Frontal cortex (tissue), 4 donors: ENCODE data around the gene CEACAM19. TPM values are rescaled to one million over a fixed set of nuclear protein-coding genes. Genes with fewer than 3 reads are reported as not detected.
"Not testable (repeated sequence)": the region's sequence is repeated elsewhere in the genome, so short reads cannot be mapped to it uniquely, and the experiment has no call there.

ENCODE experiments used
- DNase-seq, 2 donors: peaks; one replicate each; pipeline ENCODE4 v3.0.0; 2012; ENCODE audit warnings: low spot score in 2 of 2
- FAIRE-seq: peaks from 2 replicates; lab custom pipeline; 2012; peaks lifted over from hg19 to GRCh38; lab: Jason Lieb, UNC
- total RNA-seq: library from RNA; depleted of rRNA; stranded (reverse); fragments of >200 nt; gene quantifications from one replicate; pipeline ENCODE4 v1.2.3, GENCODE V29; 2014
- donor health status: control.
- donor health status: control.
- donor health status: control.

Gene CEACAM19
- total RNA-seq, 1 donor from 2014 or later: 0.82 TPM

- no peak for FAIRE-seq
Measured at GRCh38 chr19:44718441-44719261, 47.4 kb downstream of the CEACAM19 start.

GRCh38 chr19:44719262-44719701 lies 48.0 kb downstream of the CEACAM19 start:
- DNase-seq (no peak), FAIRE-seq (no peak)

More at GRCh38 chr19:44718441-44719261, 47.4 kb downstream of the CEACAM19 start:
- DNase-seq: peak in 1 of 2 donors; percentile 55

GRCh38 chr19:44720396-44720795 lies 49.1 kb downstream of the CEACAM19 start:
- not testable (repeated sequence) for FAIRE-seq, DNase-seq

DNA sequence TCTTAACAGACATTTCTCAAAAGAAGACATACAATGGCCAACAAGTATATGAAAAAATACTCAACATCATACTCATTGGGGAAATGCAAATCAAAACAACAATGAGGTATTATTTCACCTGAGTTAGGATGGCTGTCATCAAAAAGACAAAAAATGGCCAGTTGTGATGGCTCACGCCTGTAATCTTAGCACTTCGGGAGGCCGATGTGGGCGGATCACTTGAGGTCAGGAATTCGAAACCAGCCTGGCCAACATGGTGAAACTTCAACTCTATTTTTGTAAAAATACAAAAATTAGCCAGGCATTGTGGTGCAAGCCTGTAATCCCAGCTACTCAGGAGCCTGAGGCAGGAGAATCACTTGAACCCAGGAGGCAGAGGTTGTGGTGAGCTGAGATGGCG lies 49.7 kb downstream of the CEACAM19 start:
- DNase-seq (no peak), FAIRE-seq (no peak)

DNA sequence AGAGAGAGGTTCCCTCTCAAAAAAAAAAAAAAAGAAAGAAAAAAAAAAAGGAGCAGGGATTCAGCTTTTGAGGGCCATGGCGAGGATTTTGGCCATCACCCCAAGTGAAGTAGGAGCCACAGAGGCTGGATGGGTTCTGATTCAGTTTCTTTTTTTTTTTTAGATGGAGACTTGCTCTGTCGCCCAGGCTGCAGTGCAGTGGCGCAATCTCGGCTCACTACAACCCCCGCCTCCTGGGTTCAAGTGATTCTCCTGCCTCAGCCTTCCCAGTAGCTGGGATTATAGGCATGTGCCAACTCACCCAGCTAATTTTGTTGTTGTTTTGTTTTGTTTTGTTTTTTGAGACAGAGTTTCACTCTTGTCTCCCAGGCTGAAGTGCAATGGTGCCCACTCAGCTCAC lies 50.1 kb downstream of the CEACAM19 start:
- DNase-seq, FAIRE-seq: not testable (repeated sequence)

GRCh38 chr19:44722131-44723121 lies 51.1 kb downstream of the CEACAM19 start:
- DNase-seq (no peak), FAIRE-seq (no peak)

GRCh38 chr19:44723299-44723951 lies 52.1 kb downstream of the CEACAM19 start:
- no peak for FAIRE-seq

DNA sequence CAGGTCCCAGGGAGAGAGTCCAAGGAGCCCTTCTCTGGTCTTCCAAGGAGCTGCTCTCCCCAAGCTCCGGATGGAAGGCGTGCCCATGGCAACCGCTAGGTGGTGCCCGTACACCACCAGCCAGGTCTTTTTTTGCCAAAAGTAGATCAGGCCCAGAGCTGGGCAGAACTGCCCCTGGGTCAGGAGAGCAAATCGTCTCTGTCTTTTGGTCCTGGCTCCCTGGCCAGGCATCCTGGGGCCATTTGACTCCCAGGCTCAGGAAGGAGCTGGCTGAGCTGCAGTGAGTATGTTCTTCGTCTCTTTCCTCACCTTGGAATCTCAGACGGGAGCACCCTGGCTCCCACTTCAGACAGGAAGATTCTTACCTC lies 52.7 kb downstream of the CEACAM19 start:
- peak; percentile 62 to 87 for DNase-seq
- no peak for FAIRE-seq

More at GRCh38 chr19:44723299-44723951, 52.1 kb downstream of the CEACAM19 start:
- no peak for DNase-seq

GRCh38 chr19:44725251-44725650 lies 54.0 kb downstream of the CEACAM19 start:
- FAIRE-seq: no peak

DNA sequence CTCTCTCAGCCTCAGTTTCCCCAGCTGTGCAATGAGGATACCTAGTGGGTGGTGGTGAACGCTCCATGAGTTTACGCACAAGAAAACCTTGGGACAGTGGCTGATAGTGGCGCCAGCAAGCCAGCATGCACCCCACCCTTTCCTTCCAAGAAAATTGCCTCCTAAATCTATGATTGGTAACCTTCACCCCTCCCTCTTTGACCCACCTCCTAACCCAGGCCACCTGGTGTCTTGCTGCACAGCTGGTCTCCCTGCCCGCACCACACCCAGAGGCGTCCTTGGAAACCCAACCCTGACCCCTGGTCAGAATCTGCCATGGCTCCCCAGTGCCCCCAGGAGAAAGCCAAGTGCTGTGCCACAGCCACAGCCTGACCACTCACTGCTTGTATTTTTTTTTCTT lies 54.4 kb downstream of the CEACAM19 start:
- FAIRE-seq: no peak

More at GRCh38 chr19:44725251-44725650, 54.0 kb downstream of the CEACAM19 start:
- DNase-seq: no peak

GRCh38 chr19:44726465-44726864 lies 55.2 kb downstream of the CEACAM19 start:
- no peak for DNase-seq
- FAIRE-seq: no peak

More for the DNA sequence above, 54.4 kb downstream of the CEACAM19 start:
- no peak for DNase-seq

DNA sequence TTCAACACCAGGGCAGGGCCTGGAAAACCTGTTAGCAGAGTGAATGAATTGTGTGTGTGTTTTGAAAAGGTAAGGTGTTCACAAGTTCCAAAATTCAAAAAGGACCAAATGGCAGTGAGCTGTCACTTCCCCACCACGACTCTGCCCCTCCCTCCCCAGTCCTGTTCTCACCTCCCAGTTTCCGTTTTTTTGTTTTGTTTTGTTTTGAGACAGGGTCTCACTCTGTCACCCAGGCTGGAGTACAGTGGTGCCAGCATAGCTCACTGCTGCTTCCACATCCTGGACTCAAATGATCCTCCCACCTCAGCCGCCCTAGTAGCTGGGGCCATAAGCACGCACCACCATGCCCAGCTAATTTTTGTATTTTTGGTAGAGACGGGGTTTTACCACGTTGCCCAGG lies 56.9 kb downstream of the CEACAM19 start:
- DNase-seq (no peak), FAIRE-seq (no peak)

DNA sequence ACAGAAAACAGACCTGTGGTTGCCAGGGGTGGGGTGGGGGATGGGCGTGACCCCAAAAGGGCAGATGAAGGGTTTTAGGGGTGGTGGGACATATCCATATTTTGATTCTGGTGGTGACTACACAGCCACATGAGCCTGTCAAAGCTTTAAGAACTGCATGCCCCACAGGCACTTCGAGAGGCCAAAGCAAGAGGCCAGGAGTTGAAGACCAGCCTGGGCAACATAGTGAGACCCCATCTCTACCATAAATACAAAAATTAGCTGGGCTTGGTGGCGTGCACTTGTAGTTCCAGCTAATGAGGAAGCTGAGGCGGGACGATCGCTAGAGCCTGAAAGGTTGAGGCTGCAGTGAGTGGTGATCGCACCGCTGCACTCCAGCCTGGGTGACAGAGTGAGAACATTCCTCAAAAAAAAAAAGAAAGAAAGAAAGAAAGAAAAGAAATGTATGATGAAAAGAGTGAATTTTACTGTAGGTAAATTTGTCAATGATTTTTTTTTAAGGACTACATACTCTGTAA lies 58.3 kb downstream of the CEACAM19 start:
- DNase-seq (no peak), FAIRE-seq (no peak)

DNA sequence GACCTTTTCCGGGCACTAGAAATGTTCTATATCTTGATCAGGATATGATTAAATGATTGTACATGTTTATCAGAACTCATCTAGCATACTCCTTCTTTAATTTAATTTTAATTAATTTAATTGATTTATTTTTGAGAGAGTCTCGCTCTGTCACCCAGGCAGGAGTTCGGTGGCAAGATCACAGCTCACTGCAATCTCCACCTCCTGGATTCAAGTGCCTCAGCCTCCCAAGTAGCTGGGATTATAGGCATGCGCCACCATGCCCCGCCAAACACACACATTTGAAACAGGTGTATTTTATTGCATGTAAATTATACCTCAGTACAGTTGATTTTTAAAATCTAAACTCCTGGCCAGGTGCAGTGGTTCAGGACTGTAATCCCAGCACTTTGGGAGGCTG lies 59.8 kb downstream of the CEACAM19 start:
- no peak for DNase-seq
- no peak for FAIRE-seq

- DNase-seq (no peak), FAIRE-seq (no peak)
Measured at GRCh38 chr19:44731622-44732021, 60.3 kb downstream of the CEACAM19 start.

DNA sequence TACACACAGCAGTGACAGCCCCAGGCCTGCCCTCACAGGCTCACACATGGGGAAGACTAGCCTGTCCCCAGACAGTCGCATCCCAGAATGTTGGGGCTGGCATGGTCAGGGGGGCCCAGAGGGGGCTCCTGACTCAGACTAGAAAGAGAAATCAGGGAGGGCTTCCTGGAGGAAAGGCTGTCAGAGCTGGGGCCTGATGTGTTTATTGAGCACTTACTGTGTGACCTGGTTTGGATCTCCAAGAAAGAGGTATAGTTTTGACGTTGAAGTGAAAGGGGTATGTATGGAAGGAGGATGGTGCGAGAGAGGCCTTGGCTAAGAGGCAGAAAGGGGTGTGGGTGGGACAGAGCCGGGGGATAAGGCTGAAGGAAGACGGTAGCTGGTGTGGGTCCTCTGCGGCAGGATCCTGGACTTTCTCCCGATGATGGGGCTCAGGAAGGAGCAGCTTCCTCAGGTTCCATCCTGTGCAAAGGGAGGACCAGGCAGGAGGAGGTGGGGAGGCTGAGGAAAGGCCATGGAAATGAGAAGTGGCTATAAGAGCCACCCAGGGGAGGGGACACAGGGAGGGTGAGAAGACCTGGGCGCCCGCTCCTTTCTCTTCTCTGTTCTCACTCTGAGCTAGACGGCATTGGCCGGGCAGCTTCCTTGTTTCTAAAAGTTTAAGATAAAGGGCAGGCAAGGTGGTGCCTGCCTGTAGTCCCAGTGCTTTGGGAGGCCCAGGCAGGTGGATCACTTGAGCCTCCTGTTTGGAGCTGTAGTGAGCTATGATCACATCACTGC lies 61.1 kb downstream of the CEACAM19 start:
- FAIRE-seq (no peak), DNase-seq (no peak)
